GM18951 (cell line): ENCODE data around the gene VOPP1.
"Not testable (repeated sequence)": the region's sequence is repeated elsewhere in the genome, so short reads cannot be mapped to it uniquely, and the experiment has no call there.

Experiments used
- POLR2A ChIP-seq: IDR thresholded peaks from 4 replicates; pipeline ENCODE4 v1.6.1; 2011; ENCODE audit warnings: mild to moderate bottlenecking; ENCODE audit not compliant: insufficient read length, insufficient read depth; ENCODE audit errors: extremely low read depth
- in situ Hi-C: fragments of 300-500 bp; cut with MboI; formaldehyde crosslinking; loops from one replicate; pipeline ENCODE4 v1.12.0; 2022; ENCODE audit warnings: low sequenced_read_pairs, mixed read lengths, inconsistent platforms; ENCODE audit not compliant: unreplicated experiment

The VOPP1 gene

GRCh38 chr7:55572378-55573233, at the start of gene VOPP1:
TSS of gene VOPP1 (minus strand) at chr7:55572502. CDS start at chr7:55572324, 178 bp downstream.
- in situ Hi-C loops, result no loop called here
- TF ChIP-seq POLR2A, result peak; percentile 54

GRCh38 chr7:55618913-55619312, 46.6 kb upstream of the VOPP1 start:
- TF ChIP-seq POLR2A, result no peak
- in situ Hi-C loops, result no loop called here

DNA sequence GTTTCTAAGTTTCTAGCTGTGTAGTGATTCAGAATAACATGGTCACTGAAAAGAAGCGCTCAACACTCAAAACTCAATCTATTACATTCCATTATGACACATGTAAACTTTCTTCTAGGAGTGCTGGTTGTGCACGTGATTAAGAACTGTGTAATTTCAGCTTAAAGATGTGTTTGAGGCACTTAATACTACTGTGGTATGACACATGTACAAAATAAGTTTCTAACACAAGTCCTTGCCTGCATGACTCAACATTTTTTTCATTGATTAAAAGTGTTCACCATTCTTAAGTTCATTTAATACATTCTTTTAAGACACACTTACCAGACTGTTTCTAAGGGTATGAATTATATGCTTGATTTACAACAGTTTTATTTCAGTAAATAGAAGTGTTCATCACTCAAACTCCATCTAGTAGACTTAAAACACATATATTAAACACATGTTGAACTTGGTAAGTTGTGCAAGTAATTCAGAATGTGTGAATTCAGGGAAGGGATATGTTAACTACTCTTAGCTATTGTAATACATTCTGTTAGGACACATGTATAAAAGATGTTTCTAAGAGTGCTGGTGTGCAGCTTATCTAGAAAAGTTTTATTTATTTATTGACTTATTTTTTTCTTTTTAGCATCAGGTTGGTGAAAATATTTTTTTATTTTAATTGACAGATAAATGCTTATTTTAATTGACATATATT, 42.2 kb upstream of the VOPP1 start:
- in situ Hi-C loops, result not testable (repeated sequence)

GRCh38 chr7:55609726-55610125, 37.4 kb upstream of the VOPP1 start:
- in situ Hi-C loops, result not testable (repeated sequence)

DNA sequence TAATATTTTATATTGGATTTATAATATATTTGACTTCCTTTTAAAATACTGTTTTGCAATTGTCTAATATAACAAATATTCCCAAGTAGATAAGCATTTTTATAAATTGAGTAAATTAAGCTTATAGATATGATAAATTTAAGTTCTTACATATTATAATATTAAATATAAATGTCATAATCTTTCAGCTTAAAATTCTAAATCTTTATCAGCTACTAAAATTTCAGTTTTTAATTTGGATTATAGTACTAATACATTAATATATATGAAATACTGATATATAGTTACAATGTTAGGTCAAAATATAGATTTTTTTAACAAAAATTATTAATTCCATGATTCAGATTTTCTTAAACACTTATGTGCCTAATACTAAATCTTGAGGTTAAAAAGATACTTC, 33.4 kb upstream of the VOPP1 start:
- in situ Hi-C loops, result not testable (repeated sequence)

DNA sequence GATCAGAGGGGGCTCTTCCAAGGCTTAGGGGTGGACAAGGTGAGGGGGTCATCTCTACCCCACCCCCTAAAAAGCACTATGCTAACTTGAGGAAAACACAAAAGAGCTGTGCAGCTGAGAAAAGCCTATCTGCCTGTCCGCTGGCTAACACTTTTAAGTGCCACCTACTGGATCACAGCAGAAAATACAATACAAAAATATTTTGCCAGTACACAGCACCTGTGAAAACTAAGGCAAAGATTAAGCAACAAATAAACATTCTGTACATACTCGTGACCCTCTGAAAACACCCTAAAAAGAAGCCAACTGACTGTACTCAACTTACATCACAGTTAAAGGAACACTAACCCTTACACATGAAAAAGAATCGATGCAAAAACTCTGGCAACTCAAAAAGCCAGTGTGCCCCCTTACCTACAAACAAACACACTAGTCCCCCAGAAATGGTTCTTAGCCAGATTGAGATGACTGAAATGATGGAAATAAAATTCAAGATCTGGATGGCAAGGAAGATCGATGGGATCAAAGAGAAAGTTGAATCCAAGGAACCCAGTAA, 25.7 kb upstream of the VOPP1 start:
- in situ Hi-C loops, result loop anchor here (25.0 kb wide), 1 partner anchor 311 kb away; no protein-coding TSS in a partner anchor

DNA sequence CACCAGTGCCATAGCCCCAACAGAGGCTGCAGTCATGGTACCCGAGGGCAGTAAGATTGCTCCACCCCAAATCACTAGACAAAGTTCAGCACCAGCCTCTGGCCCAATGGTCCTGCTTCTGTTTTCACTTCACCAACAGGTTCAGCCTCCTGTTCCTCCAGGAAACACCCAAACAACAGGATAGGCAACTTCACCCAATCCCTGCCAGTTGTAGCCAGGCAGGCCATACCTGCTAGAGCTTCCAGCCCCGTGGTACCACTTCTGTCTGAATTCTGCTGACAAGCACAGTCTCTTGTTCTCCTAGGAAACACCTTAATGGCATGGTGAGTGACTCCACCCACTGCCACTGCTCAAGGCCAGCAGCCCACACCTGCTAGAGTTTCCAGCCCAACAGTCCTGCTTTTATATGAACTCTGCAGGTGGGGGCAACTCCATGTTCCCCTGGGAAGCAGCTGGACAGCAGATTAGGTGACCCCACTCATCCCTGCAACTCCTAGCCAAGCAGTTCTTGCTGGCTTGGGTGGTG, 25.0 kb upstream of the VOPP1 start:
- in situ Hi-C loops, result loop anchor here (25.0 kb wide), 1 partner anchor 310 kb away; no protein-coding TSS in a partner anchor

- no peak for TF ChIP-seq POLR2A
- in situ Hi-C loops, result loop anchor here (25.0 kb wide), 1 partner anchor 308 kb away; no protein-coding TSS in a partner anchor
Observed at GRCh38 chr7:55595511-55595910, 23.2 kb upstream of the VOPP1 start.

GRCh38 chr7:55594870-55595269, 22.6 kb upstream of the VOPP1 start:
- in situ Hi-C loops, result loop anchor here (25.0 kb wide), 1 partner anchor 308 kb away; no protein-coding TSS in a partner anchor
- TF ChIP-seq POLR2A, result no peak

- in situ Hi-C loops, result loop anchor here (25.0 kb wide), 1 partner anchor 307 kb away; no protein-coding TSS in a partner anchor
- TF ChIP-seq POLR2A, result no peak
Observed at GRCh38 chr7:55594414-55594813, 22.1 kb upstream of the VOPP1 start.

GRCh38 chr7:55593515-55594318, 21.4 kb upstream of the VOPP1 start:
- TF ChIP-seq POLR2A, result no peak
- in situ Hi-C loops, result loop anchor here (25.0 kb wide), 1 partner anchor 306 kb away; no protein-coding TSS in a partner anchor

DNA sequence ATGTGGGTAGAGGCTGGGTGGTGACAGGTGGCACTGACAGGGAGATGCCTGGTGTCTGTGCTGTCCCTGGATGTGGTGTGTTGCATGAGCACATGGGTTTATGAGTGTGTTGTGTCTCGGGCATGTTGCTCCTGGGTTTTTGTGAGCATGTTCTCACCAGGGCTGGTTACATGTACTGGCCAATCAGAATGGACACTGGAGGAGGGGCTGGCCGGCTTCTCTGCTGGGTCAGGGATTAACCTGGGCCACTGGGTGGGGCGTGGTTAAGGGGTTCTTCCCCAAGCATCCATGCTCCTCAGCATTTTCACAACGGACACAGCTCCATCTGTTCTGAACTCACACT, 20.8 kb upstream of the VOPP1 start:
- no peak for TF ChIP-seq POLR2A
- in situ Hi-C loops, result loop anchor here (25.0 kb wide), 1 partner anchor 306 kb away; no protein-coding TSS in a partner anchor

DNA sequence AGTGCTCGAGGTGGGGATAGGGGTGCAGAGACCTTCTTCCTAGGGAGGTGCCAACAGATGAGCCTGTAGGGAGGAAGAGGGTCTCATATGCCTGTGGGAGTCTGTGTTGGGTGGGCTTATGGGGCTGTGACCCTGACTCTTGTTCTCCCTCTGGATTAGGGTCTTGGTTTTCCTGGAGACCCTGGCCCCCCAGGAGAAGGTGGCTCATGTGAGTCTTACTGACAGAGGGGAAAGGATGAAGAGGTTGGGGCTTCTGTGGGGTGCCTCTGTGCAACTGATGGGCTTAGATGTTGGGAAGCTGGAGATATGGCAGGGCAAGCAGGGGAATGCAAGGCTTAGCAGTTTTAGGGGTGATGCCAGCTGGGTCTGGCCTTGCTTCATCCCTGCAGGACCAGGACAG, 20.2 kb upstream of the VOPP1 start:
- no peak for TF ChIP-seq POLR2A
- in situ Hi-C loops, result loop anchor here (25.0 kb wide), 1 partner anchor 305 kb away; no protein-coding TSS in a partner anchor
